ENCODE measurements around the gene CCDC177.

GRCh38 chr14:69620211-69620611, 45.5 kb upstream of the CCDC177 start:
- TF ChIP-seq EZH2 (IDR thresholded peaks at IDR 0.05; ENCODE audit: insufficient read depth, poor library complexity, severe bottlenecking), result no peak
- TF ChIP-seq EZH2phosphoT487 (IDR thresholded peaks at IDR 0.05; ENCODE audit: insufficient read depth, low read depth), result no peak
